ENCODE measurements around the gene STX5.

DNA sequence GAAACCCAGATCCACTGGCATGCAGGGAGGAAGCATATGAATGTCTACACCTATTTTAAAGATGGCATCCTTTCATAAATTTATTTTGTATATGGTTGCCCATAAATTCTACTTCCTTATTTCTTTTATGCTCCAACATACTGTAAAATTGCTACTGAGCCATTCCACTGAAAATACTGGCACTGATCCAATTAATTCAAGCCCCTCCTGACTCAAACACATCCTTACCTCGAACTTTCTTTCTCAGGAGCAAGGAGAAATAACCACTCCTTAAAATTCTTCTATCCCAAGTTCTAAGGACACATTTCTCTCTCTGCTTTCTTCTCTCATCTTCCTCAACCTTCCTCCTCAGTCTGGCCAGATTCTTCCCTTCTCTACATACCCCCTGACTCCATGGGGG lies 21.1 kb downstream of the STX5 start:
- TF ChIP-seq, protein P1, sequence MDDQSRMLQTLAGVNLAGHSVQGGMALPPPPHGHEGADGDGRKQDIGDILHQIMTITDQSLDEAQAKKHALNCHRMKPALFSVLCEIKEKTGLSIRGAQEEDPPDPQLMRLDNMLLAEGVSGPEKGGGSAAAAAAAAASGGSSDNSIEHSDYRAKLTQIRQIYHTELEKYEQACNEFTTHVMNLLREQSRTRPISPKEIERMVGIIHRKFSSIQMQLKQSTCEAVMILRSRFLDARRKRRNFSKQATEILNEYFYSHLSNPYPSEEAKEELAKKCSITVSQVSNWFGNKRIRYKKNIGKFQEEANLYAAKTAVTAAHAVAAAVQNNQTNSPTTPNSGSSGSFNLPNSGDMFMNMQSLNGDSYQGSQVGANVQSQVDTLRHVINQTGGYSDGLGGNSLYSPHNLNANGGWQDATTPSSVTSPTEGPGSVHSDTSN (IDR thresholded peaks at IDR 0.05; ENCODE audit: insufficient replicate concordance, low read depth, low read length) = no peak
- TF ChIP-seq SMAD1 (IDR thresholded peaks at IDR 0.05; ENCODE audit: low read depth, partially characterized antibody) (no peak), LARP7 (IDR thresholded peaks at IDR 0.05) (no peak), BACH1 (IDR thresholded peaks at IDR 0.05; ENCODE audit: borderline replicate concordance) (no peak), POLR2A (IDR thresholded peaks at IDR 0.05; ENCODE audit: low read depth, low read length) (no peak), EZH2 (IDR thresholded peaks at IDR 0.05; ENCODE audit: borderline replicate concordance, control insufficient read depth, low read depth, low read length) (no peak)
